Activated CD8-positive, alpha-beta T cell treated with anti-CD3 and anti-CD28 coated beads for 36 hours (primary cell): ENCODE data around the gene DNAH8. TPM values are rescaled to one million over a fixed set of nuclear protein-coding genes. Genes with fewer than 3 reads are reported as not detected.

ENCODE experiments used
- ATAC-seq: fragments of 200-7000 bp; cut with Tn5 transposase; one replicate; pipeline ENCODE4 v1.10.0; 2021; ENCODE audit warnings: mild to moderate bottlenecking, moderate library complexity
- CTCF ChIA-PET: fragments of 350-600 bp; sonication (Branson Sonifier 250); formaldehyde crosslinking; loops from one replicate; lab custom pipeline; 2021; ENCODE audit warnings: antibody characterized with exemption; lab: Charles Lee
- POLR2A ChIA-PET: fragments of 350-600 bp; sonication (Branson Sonifier 250); formaldehyde crosslinking; loops from one replicate; lab custom pipeline; 2021; ENCODE audit warnings: antibody characterized with exemption; lab: Charles Lee
- DNase-seq: peaks from one replicate; pipeline ENCODE4 v3.0.0-alpha.2; 2020
- H3K27ac Mint-ChIP-seq: one replicate; pipeline ENCODE4 v1.8.0; 2021; ENCODE audit warnings: mild to moderate bottlenecking, mixed read lengths
- H3K27me3 Mint-ChIP-seq: one replicate; pipeline ENCODE4 v1.8.0; 2021; ENCODE audit warnings: mixed read lengths
- H3K36me3 Mint-ChIP-seq: one replicate; pipeline ENCODE4 v1.8.0; 2021; ENCODE audit warnings: low read depth, mixed read lengths
- H3K4me1 Mint-ChIP-seq: one replicate; pipeline ENCODE4 v1.8.0; 2021; ENCODE audit warnings: low read depth, mixed read lengths
- H3K4me3 Mint-ChIP-seq: one replicate; pipeline ENCODE4 v1.8.0; 2021; ENCODE audit warnings: mild to moderate bottlenecking, moderate library complexity, mixed read lengths
- H3K9me3 Mint-ChIP-seq: one replicate; pipeline ENCODE4 v1.8.0; 2021; ENCODE audit warnings: mixed read lengths
- intact Hi-C: fragments of 100-400 bp; cut with micrococcal nuclease; formaldehyde crosslinking; loops from one replicate; pipeline ENCODE4 v1.10.0; 2022
- total RNA-seq, 2 experiments: library from RNA; stranded (reverse); gene quantifications; one replicate each; pipeline ENCODE4 v1.2.3, GENCODE V29; 2021
- TF ChIP-seq, protein P1 (sequence below): fragments of 200-600 bp; IDR thresholded peaks from one replicate; pipeline ENCODE4 v1.8.0; 2022; ENCODE audit warnings: antibody characterized with exemption, mild to moderate bottlenecking

The DNAH8 gene
- total RNA-seq, 2 experiments from 2014 or later = not detected

DNA sequence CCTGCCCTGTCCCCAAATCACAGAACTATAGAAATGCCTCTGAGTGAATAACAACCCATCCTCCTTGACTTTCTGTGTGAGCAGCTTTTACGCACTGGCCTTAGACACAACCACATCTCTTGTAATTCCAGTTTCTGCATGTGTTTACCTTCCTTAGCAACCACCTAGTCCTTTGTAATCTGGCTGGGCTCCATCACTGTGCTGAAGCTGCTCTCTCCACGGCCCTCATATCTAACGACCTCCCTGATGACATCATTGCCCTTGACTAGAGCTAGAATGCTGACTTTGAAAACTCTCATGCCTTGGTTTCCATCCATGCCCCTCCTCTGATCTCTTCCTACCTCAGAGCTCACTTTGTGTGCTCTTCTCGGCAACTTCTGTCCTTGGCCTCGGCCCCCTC, 303.0 kb downstream of the DNAH8 start:
- POLR2A ChIA-PET = no interaction called here
- no peak for DNase-seq
- Mint-ChIP-seq H3K27me3 (peaks cover 11% of the 10 kb centered on the region), H3K4me1 (no peaks in the 10 kb centered on the region), H3K36me3 (no peaks in the 10 kb centered on the region), H3K4me3 (no peak overlapping the region), H3K27ac (no peak overlapping the region), H3K9me3 (no peaks in the 10 kb centered on the region)
- TF ChIP-seq, protein P1, sequence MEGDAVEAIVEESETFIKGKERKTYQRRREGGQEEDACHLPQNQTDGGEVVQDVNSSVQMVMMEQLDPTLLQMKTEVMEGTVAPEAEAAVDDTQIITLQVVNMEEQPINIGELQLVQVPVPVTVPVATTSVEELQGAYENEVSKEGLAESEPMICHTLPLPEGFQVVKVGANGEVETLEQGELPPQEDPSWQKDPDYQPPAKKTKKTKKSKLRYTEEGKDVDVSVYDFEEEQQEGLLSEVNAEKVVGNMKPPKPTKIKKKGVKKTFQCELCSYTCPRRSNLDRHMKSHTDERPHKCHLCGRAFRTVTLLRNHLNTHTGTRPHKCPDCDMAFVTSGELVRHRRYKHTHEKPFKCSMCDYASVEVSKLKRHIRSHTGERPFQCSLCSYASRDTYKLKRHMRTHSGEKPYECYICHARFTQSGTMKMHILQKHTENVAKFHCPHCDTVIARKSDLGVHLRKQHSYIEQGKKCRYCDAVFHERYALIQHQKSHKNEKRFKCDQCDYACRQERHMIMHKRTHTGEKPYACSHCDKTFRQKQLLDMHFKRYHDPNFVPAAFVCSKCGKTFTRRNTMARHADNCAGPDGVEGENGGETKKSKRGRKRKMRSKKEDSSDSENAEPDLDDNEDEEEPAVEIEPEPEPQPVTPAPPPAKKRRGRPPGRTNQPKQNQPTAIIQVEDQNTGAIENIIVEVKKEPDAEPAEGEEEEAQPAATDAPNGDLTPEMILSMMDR = no peak
- intact Hi-C loops = no loop called here
- CTCF ChIA-PET = interaction anchor here (0.9 to 1.1 kb wide), 3 partner anchors 9 to 146 kb away, joined by 3 to 7 read pairs (median 3); no protein-coding TSS in a partner anchor
- ATAC-seq = no peak

DNA sequence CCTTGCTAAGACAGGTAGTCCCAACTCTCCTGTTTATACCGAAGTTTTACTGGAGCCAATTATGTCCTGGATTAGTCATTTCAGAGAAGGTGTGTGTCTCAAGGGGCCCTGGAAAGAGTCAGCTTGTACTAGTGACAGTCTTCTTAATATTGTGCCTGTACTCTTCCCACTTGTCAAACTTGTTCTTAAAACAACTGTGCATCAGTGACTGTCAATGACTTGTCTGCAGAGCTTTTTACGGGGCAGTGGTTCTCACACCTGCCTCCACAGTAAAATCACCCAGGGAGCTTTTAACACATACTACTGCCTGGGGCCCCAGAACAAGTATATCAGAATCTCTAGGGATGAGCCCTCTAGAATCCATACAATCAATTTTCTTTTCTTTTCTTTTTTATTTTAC, 305.0 kb downstream of the DNAH8 start:
- no peak for ATAC-seq
- H3K4me1 Mint-ChIP-seq = no peaks in the 10 kb centered on the region
- H3K4me3 Mint-ChIP-seq = no peak overlapping the region
- H3K36me3 Mint-ChIP-seq = no peaks in the 10 kb centered on the region
- TF ChIP-seq, protein P1 = no peak
- intact Hi-C loops = no loop called here
- H3K9me3 Mint-ChIP-seq = no peaks in the 10 kb centered on the region
- POLR2A ChIA-PET = no interaction called here
- CTCF ChIA-PET = interaction anchor here (1.0 to 1.9 kb wide), 3 partner anchors 10 to 23 kb away, joined by 3 to 6 read pairs (median 5); no protein-coding TSS in a partner anchor
- no peak overlapping the region for H3K27ac Mint-ChIP-seq
- DNase-seq = no peak
- peaks cover 8% of the 10 kb centered on the region for H3K27me3 Mint-ChIP-seq

GRCh38 chr6:39021041-39021440, 305.9 kb downstream of the DNAH8 start:
- POLR2A ChIA-PET = interaction anchor here (0.7 kb wide), 1 partner anchor 158 kb away, joined by 3 read pairs; no protein-coding TSS in a partner anchor
- Mint-ChIP-seq H3K9me3 (no peaks in the 10 kb centered on the region), H3K27me3 (peaks cover 3% of the 10 kb centered on the region), H3K36me3 (no peaks in the 10 kb centered on the region), H3K4me3 (no peak overlapping the region), H3K27ac (no peak overlapping the region), H3K4me1 (no peaks in the 10 kb centered on the region)
- TF ChIP-seq, protein P1 = no peak
- intact Hi-C loops = no loop called here
- ATAC-seq (no peak), DNase-seq (no peak)
- CTCF ChIA-PET = interaction anchor here (1.0 to 2.1 kb wide), 6 partner anchors 12 to 282 kb away, joined by 3 to 7 read pairs (median 4); no protein-coding TSS in a partner anchor

DNA sequence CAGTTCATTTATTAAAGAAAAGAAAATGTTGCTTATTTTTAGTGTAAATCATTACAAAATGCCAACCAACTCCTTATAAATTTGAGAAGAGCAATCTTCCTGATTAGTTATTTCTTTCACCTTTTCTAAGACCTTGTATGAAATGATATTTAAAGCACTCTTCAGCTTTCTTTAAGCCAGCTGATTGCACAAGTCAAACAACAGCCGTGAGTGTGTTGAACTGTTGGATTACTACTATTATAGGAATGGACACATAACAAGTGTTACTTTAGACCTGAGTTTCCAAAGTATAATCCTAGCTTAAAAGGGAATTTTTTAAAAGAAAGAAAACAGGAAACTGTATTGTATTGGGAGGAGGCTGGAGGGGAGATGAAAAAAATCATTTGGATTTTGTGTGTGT, 306.7 kb downstream of the DNAH8 start:
- H3K36me3 Mint-ChIP-seq = no peaks in the 10 kb centered on the region
- H3K27ac Mint-ChIP-seq = no peak overlapping the region
- intact Hi-C loops = no loop called here
- no peak for ATAC-seq
- TF ChIP-seq, protein P1 = no peak
- ChIA-PET CTCF (interaction anchor here (0.7 to 2.1 kb wide), 6 partner anchors 11 to 282 kb away, joined by 3 to 7 read pairs (median 4); no protein-coding TSS in a partner anchor), POLR2A (no interaction called here)
- H3K4me3 Mint-ChIP-seq = no peak overlapping the region
- H3K4me1 Mint-ChIP-seq = no peaks in the 10 kb centered on the region
- peaks cover 6% of the 10 kb centered on the region for H3K27me3 Mint-ChIP-seq
- no peak for DNase-seq
- H3K9me3 Mint-ChIP-seq = no peaks in the 10 kb centered on the region

- TF ChIP-seq, protein P1 = no peak
- intact Hi-C loops = no loop called here
- no peaks in the 10 kb centered on the region for H3K9me3 Mint-ChIP-seq
- ChIA-PET CTCF (interaction anchor here (1.0 to 2.1 kb wide), 6 partner anchors 10 to 277 kb away, joined by 3 to 10 read pairs (median 4); no protein-coding TSS in a partner anchor), POLR2A (no interaction called here)
- H3K27ac Mint-ChIP-seq = no peak overlapping the region
- no peaks in the 10 kb centered on the region for H3K36me3 Mint-ChIP-seq
- no peak for ATAC-seq
- no peaks in the 10 kb centered on the region for H3K4me1 Mint-ChIP-seq
- no peak for DNase-seq
- no peak overlapping the region for H3K4me3 Mint-ChIP-seq
- peaks cover 24% of the 10 kb centered on the region for H3K27me3 Mint-ChIP-seq
Measured at GRCh38 chr6:39026175-39026574, 311.1 kb downstream of the DNAH8 start.
